Pulmonary artery endothelial cell (primary cell): ENCODE measurements around the gene NOLC1. TPM values are rescaled to one million over a fixed set of nuclear protein-coding genes. Genes with fewer than 3 reads are reported as not detected.
A peak's percentile ranks its signal among the peaks of the same experiment; 100 is the strongest.

ENCODE experiments used
- DNase-seq: peaks from one replicate; pipeline ENCODE4 v3.0.0-alpha.2; 2011; ENCODE audit warnings: low read depth, low spot score
- total RNA-seq: library from RNA; depleted of rRNA; stranded (reverse); fragments of >200 nt; gene quantifications from 2 replicates; pipeline ENCODE4 v1.2.3, GENCODE V29; 2014

NOLC1 gene
- total RNA-seq, 1 donor from 2014 or later, result 42.9 TPM

- no peak for DNase-seq
Observed at GRCh38 chr10:102121739-102122372, 30.3 kb upstream of the NOLC1 start.

DNA sequence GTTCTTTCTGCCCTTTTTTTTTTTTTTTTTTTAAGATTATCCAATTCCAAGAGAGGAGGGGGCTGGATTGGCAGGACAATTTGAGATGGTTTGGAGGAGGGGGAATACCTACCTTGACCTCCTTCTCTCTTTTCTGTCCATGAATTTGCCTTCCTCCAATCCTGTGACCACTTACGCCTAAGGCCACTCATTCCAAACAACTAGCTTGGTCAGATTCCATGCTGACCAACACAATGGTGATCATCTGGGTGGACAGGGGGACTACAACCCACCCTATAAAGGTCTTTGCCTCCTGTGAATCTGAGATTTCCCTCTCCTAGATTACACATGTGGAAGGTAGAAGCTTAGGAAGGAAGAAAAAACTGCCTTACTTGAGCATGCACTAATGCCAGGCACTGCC is 29.7 kb upstream of the NOLC1 start:
- DNase-seq, result no peak

GRCh38 chr10:102123223-102123622 is 29.0 kb upstream of the NOLC1 start:
- no peak for DNase-seq

- DNase-seq, result no peak
Observed at GRCh38 chr10:102131286-102132170, 20.7 kb upstream of the NOLC1 start.

- DNase-seq, result no peak
Observed at GRCh38 chr10:102132193-102132562, 20.0 kb upstream of the NOLC1 start.

GRCh38 chr10:102132563-102133372 is 19.4 kb upstream of the NOLC1 start, which contains the start of gene PPRC1:
PPRC1 (plus strand) TSS chr10:102133040; CDS start chr10:102133069, 29 bp downstream.
- peak; percentile 99 for DNase-seq

- no peak for DNase-seq
Observed at GRCh38 chr10:102133373-102134195, 18.6 kb upstream of the NOLC1 start.

DNA sequence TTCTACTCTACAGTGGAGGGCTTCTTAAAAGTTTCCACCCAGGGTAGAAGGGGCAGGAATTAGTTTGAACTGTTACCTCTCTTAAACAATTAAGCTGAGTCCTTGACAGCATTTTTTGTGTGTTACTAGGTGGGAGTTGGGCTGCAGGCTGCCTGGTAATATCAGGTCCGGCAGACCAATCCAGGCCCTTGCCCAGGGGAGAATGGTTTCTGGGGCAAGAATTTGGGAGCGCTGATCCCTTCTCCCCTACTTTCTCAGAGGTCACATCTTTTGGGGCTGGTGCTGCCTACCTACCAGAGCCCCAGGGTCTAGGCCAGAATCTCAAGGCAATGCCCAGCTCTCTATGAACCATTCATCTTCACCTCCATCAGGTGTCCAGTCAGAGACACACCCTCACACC is 17.8 kb upstream of the NOLC1 start:
- DNase-seq, result no peak

DNA sequence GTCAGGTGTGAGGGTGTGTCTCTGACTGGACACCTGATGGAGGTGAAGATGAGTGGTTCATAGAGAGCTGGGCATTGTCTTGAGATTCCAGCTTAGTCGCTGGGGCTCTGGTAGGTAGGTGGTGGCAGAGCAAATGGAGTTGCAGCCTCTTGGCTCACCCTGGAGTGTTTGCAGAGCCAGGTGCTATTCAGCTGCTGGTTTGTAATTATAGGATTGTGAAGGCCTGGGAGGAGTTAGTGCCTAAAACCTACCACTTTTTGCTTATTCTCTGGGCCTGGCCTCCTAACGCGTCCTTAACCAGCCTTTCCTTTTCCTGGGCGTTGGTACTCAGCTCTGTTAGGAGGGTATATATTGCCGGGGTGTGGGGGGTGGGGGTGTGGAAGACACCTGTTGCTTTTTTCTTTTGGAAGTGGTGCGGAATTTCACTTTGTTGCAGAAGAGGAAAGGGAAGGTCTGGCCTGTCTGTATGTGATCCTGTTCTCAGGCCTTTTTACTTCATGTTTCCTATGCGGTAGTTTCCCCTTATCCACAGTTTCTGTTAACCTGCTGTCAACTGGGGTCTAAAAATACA is 16.1 kb upstream of the NOLC1 start:
- DNase-seq, result no peak

DNA sequence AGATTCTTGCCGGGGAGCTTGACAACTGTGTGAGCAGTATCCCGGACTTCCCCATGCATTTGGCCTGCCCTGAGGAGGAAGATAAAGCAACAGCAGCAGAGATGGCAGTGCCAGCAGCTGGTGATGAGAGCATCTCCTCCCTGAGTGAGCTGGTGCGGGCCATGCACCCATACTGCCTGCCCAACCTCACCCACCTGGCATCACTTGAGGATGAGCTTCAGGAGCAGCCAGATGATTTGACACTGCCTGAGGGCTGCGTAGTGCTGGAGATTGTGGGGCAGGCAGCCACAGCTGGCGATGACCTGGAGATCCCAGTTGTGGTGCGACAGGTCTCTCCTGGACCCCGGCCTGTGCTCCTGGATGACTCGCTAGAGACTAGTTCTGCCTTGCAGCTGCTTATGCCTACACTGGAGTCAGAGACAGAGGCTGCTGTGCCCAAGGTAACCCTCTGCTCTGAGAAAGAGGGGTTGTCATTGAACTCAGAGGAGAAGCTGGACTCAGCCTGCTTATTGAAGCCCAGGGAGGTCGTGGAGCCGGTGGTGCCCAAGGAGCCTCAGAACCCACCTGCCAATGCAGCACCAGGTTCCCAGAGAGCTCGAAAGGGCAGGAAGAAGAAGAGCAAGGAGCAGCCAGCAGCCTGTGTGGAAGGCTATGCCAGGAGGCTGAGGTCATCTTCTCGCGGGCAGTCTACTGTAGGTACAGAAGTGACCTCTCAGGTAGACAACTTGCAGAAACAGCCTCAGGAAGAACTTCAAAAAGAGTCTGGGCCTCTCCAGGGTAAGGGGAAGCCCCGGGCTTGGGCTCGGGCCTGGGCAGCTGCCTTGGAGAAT is 12.7 kb upstream of the NOLC1 start:
- DNase-seq, result no peak

- no peak for DNase-seq
Observed at GRCh38 chr10:102140218-102140617, 12.0 kb upstream of the NOLC1 start.

GRCh38 chr10:102140913-102141540 is 11.2 kb upstream of the NOLC1 start:
- no peak for DNase-seq

- no peak for DNase-seq
Observed at GRCh38 chr10:102141583-102142107, 10.5 kb upstream of the NOLC1 start.

DNA sequence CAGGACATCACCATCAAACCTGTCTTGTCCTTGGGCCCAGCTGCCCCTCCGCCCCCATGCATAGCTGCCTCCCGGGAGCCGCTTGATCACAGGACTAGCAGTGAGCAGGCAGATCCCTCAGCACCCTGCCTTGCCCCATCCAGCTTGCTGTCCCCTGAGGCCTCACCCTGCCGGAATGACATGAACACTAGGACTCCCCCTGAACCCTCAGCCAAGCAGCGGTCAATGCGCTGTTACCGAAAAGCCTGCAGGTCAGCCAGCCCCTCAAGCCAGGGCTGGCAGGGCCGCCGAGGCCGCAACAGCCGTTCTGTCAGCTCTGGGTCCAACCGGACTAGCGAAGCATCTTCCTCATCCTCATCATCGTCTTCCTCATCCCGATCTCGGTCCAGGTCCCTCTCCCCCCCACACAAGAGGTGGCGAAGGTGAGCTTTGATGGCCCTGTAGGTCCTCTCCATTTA is 5.2 kb upstream of the NOLC1 start:
- no peak for DNase-seq

- no peak for DNase-seq
Observed at GRCh38 chr10:102147561-102147960, 4.6 kb upstream of the NOLC1 start.

GRCh38 chr10:102148275-102148674 is 3.9 kb upstream of the NOLC1 start:
- DNase-seq, result no peak

GRCh38 chr10:102150970-102151773 is 1.0 kb upstream of the NOLC1 start:
- peak; percentile 41 for DNase-seq

GRCh38 chr10:102152545-102152890 is 329 bp downstream of the NOLC1 start:
- no peak for DNase-seq
